Kidney (tissue), 14 donors: ENCODE results near the gene CSAD. TPM values are rescaled to one million over a fixed set of nuclear protein-coding genes. Genes with fewer than 3 reads are reported as not detected.

Experiments used
- DNase-seq, 5 donors: peaks; one replicate each; pipeline ENCODE4 v3.0.0-alpha.2; 2013 to 2020
- FAIRE-seq: peaks from 2 replicates; lab custom pipeline; 2012; peaks lifted over from hg19 to GRCh38; lab: Jason Lieb, UNC
- H3K27ac ChIP-seq, 2 donors: one replicate each; pipeline ENCODE4 v1.7.0; 2013; ENCODE audit warnings: low read depth in 2 of 2, low read length in 2 of 2, inconsistent platforms in 1 of 2
- H3K27me3 ChIP-seq: one replicate; pipeline ENCODE4 v1.7.1; 2013; ENCODE audit warnings: low read length, inconsistent platforms; ENCODE audit not compliant: control insufficient read depth, insufficient read depth
- H3K36me3 ChIP-seq, 3 donors: one replicate each; pipeline versions ENCODE4 v1.7.0 to v1.7.1; 2013; ENCODE audit warnings: low read length in 3 of 3, control low read depth in 1 of 3, inconsistent platforms in 1 of 3; ENCODE audit not compliant: insufficient read depth in 3 of 3, control insufficient read depth in 2 of 3
- H3K4me1 ChIP-seq, 3 donors: one replicate each; pipeline versions ENCODE4 v1.7.0 to v1.7.1; 2013; ENCODE audit warnings: low read length in 3 of 3, inconsistent platforms in 1 of 3, low read depth in 1 of 3; ENCODE audit not compliant: control insufficient read depth in 2 of 3, insufficient read depth in 2 of 3
- H3K4me3 ChIP-seq, 3 donors: one replicate each; pipeline versions ENCODE4 v1.7.0 to v1.8.1; 2013; ENCODE audit warnings: low read length in 3 of 3, control low read depth in 1 of 3, inconsistent platforms in 1 of 3
- H3K9ac ChIP-seq, 3 donors: one replicate each; pipeline versions ENCODE4 v1.7.0 to v1.7.1; 2013; ENCODE audit warnings: low read length in 3 of 3, control low read depth in 1 of 3, inconsistent platforms in 1 of 3
- H3K9me3 ChIP-seq, 3 donors: one replicate each; pipeline versions ENCODE4 v1.7.0 to v1.7.1; 2013; ENCODE audit warnings: low read length in 3 of 3, control low read depth in 1 of 3, inconsistent platforms in 1 of 3; ENCODE audit not compliant: control insufficient read depth in 2 of 3, insufficient read depth in 1 of 3
- intact Hi-C: fragments of 100-400 bp; cut with DNase I; formaldehyde crosslinking; loops from one replicate; pipeline ENCODE4 v1.11.1; 2022
- polyA plus RNA-seq: library from polyadenylated mRNA; stranded (reverse); fragments of 350-450 nt; fragmentation: Illumina TruSeq; extraction: RNeasy Lipid Tissue Mini Kit (QIAGEN cat#74804); gene quantifications from one replicate; pipeline ENCODE4 v1.2.3, GENCODE V29; 2014; ENCODE audit warnings: low read depth, low replicate concordance; ENCODE audit not compliant: insufficient read depth
- total RNA-seq: library from RNA; stranded (reverse); fragmentation: NEBNext Ultra II Directional; extraction: Animal tissue kit (Norgen Biotek cat#: 25700); gene quantifications from one replicate; pipeline ENCODE4 v1.2.1, GENCODE V29; 2021
- TF ChIP-seq, protein P1 (sequence below): IDR thresholded peaks from 3 replicates; pipeline ENCODE4 v1.5.1; 2012; ENCODE audit warnings: mild to moderate bottlenecking, moderate library complexity, borderline replicate concordance; ENCODE audit not compliant: insufficient read depth; ENCODE audit errors: extremely low read depth
- donor health status: control.
- donor health status: control.
- donor health status: control.
- donor health status: control.
- donor health status: control.
- donor health status: DM: yes; HTN: yes; CAD: no.
- donor health status: Normal renal cell carcinoma (clear cell type).

The CSAD gene
- total and polyA plus RNA-seq, 2 donors from 2014 or later, result 24.0 to 39.1 TPM

- FAIRE-seq (no peak), DNase-seq (no peak)
- Histone ChIP-seq H3K36me3 (no peaks in the 10 kb centered on the region), H3K9me3 (no peaks in the 10 kb centered on the region), H3K4me3 (no peak overlapping the region), H3K27me3 (no peaks in the 10 kb centered on the region), H3K27ac (no peak overlapping the region), H3K9ac (no peak overlapping the region), H3K4me1 (no peaks in the 10 kb centered on the region)
- intact Hi-C loops, result no loop called here
- TF ChIP-seq, protein P1, sequence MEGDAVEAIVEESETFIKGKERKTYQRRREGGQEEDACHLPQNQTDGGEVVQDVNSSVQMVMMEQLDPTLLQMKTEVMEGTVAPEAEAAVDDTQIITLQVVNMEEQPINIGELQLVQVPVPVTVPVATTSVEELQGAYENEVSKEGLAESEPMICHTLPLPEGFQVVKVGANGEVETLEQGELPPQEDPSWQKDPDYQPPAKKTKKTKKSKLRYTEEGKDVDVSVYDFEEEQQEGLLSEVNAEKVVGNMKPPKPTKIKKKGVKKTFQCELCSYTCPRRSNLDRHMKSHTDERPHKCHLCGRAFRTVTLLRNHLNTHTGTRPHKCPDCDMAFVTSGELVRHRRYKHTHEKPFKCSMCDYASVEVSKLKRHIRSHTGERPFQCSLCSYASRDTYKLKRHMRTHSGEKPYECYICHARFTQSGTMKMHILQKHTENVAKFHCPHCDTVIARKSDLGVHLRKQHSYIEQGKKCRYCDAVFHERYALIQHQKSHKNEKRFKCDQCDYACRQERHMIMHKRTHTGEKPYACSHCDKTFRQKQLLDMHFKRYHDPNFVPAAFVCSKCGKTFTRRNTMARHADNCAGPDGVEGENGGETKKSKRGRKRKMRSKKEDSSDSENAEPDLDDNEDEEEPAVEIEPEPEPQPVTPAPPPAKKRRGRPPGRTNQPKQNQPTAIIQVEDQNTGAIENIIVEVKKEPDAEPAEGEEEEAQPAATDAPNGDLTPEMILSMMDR, result no peak
Measured at GRCh38 chr12:53133722-53134121, 47.0 kb downstream of the CSAD start.

GRCh38 chr12:53131844-53132243 is 48.9 kb downstream of the CSAD start:
- Histone ChIP-seq H3K27me3 (no peaks in the 10 kb centered on the region), H3K4me3 (no peak overlapping the region), H3K4me1 (no peaks in the 10 kb centered on the region), H3K9me3 (no peaks in the 10 kb centered on the region), H3K36me3 (no peaks in the 10 kb centered on the region), H3K27ac (no peak overlapping the region), H3K9ac (no peak overlapping the region)
- TF ChIP-seq, protein P1, result no peak
- FAIRE-seq (no peak), DNase-seq (no peak)
- intact Hi-C loops, result no loop called here

GRCh38 chr12:53128780-53129569 is 51.8 kb downstream of the CSAD start:
- intact Hi-C loops, result no loop called here
- TF ChIP-seq, protein P1, result no peak
- Histone ChIP-seq H3K4me3 (no peak overlapping the region), H3K27me3 (no peaks in the 10 kb centered on the region), H3K4me1 (no peaks in the 10 kb centered on the region), H3K27ac (no peak overlapping the region), H3K36me3 (no peaks in the 10 kb centered on the region), H3K9me3 (no peaks in the 10 kb centered on the region), H3K9ac (no peak overlapping the region)
- no peak for FAIRE-seq
- DNase-seq, result no peak
